DND-41 (cell line): ENCODE data around the gene RNF150.

ENCODE experiments used
- EZH2 ChIP-seq: IDR thresholded peaks from 3 replicates; pipeline ENCODE4 v1.6.1; 2012; ENCODE audit warnings: borderline replicate concordance, low read depth, mild to moderate bottlenecking, moderate library complexity, low read length, inconsistent platforms; ENCODE audit not compliant: severe bottlenecking
- TF ChIP-seq, protein P1 (sequence below): IDR thresholded peaks from 2 replicates; pipeline ENCODE4 v1.5.1; 2012; ENCODE audit warnings: borderline replicate concordance, low read length, moderate library complexity, mild to moderate bottlenecking; ENCODE audit not compliant: poor library complexity, severe bottlenecking; ENCODE audit errors: extremely low read depth

DNA sequence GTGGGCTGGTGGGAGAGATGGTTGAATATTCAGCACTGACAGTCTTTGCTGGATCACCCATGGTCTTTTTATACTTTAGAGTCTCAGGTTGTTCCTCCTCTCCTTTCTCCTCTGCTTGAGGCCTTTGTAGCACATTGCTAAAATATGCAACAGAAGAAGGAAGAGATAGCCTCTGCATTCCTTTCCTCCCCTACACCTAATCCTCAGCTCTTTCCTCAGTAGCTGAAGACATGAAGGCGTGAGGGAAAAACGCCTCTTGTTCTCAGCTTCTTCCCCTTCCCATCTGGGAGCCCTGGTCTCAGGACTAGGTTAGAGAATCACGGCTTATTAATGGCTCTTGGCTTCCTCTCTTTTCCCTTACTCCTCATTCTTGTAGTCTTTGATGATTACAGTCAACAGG lies 76.8 kb downstream of the RNF150 start:
- TF ChIP-seq EZH2 = no peak
- TF ChIP-seq, protein P1, sequence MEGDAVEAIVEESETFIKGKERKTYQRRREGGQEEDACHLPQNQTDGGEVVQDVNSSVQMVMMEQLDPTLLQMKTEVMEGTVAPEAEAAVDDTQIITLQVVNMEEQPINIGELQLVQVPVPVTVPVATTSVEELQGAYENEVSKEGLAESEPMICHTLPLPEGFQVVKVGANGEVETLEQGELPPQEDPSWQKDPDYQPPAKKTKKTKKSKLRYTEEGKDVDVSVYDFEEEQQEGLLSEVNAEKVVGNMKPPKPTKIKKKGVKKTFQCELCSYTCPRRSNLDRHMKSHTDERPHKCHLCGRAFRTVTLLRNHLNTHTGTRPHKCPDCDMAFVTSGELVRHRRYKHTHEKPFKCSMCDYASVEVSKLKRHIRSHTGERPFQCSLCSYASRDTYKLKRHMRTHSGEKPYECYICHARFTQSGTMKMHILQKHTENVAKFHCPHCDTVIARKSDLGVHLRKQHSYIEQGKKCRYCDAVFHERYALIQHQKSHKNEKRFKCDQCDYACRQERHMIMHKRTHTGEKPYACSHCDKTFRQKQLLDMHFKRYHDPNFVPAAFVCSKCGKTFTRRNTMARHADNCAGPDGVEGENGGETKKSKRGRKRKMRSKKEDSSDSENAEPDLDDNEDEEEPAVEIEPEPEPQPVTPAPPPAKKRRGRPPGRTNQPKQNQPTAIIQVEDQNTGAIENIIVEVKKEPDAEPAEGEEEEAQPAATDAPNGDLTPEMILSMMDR = no peak
